ENCODE results near the gene ZNF611. TPM values are rescaled to one million over a fixed set of nuclear protein-coding genes. Genes with fewer than 3 reads are reported as not detected.
"Not testable (repeated sequence)": the region's sequence is repeated elsewhere in the genome, so short reads cannot be mapped to it uniquely, and the experiment has no call there.

Gene ZNF611
- total RNA-seq, 2 donors from 2014 or later, result 4.0 to 6.6 TPM

GRCh38 chr19:52716522-52716921 is 18.3 kb downstream of the ZNF611 start:
- TF ChIP-seq, protein P1, sequence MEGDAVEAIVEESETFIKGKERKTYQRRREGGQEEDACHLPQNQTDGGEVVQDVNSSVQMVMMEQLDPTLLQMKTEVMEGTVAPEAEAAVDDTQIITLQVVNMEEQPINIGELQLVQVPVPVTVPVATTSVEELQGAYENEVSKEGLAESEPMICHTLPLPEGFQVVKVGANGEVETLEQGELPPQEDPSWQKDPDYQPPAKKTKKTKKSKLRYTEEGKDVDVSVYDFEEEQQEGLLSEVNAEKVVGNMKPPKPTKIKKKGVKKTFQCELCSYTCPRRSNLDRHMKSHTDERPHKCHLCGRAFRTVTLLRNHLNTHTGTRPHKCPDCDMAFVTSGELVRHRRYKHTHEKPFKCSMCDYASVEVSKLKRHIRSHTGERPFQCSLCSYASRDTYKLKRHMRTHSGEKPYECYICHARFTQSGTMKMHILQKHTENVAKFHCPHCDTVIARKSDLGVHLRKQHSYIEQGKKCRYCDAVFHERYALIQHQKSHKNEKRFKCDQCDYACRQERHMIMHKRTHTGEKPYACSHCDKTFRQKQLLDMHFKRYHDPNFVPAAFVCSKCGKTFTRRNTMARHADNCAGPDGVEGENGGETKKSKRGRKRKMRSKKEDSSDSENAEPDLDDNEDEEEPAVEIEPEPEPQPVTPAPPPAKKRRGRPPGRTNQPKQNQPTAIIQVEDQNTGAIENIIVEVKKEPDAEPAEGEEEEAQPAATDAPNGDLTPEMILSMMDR (IDR thresholded peaks at IDR 0.05), result no peak
- H3K36me3 ChIP-seq, result peaks cover 31% of the 10 kb centered on the region
- no peak overlapping the region for H3K27ac ChIP-seq
- DNase-seq (ENCODE audit: low spot score), result no peak
- H3K4me3 ChIP-seq, result no peak overlapping the region
- H3K27me3 ChIP-seq, result no peaks in the 10 kb centered on the region
- no peaks in the 10 kb centered on the region for H3K9me3 ChIP-seq
- H3K4me1 ChIP-seq, result no peaks in the 10 kb centered on the region

DNA sequence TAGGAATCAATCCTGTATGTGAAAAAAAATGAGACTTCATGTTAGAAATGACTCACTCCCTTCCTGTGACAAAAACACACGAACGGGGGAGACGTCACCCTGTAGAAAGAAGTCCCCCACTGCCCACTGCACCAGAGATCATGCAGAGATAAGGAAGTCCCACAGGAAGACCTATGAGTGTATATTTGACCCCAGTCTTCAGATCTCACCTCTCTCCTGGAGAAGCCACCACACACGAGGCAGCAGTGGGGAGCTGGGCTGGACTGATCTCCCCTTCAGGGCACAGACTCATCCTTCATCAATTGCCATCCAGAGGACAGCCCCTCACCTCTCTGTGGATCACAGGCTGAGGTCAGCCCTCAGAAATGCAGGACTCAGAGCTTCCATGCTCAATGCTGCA is 18.9 kb downstream of the ZNF611 start:
- H3K9me3 ChIP-seq; DNase-seq (ENCODE audit: low spot score); H3K4me3 ChIP-seq; H3K27ac ChIP-seq; H3K4me1 ChIP-seq; H3K27me3 ChIP-seq: not testable (repeated sequence)
- peaks cover 32% of the 10 kb centered on the region for H3K36me3 ChIP-seq

GRCh38 chr19:52715330-52715729 is 19.5 kb downstream of the ZNF611 start:
- H3K27ac ChIP-seq; H3K4me3 ChIP-seq; DNase-seq (ENCODE audit: low spot score); H3K4me1 ChIP-seq; H3K27me3 ChIP-seq; H3K9me3 ChIP-seq: not testable (repeated sequence)
- H3K36me3 ChIP-seq, result peaks cover 32% of the 10 kb centered on the region

- H3K36me3 ChIP-seq, result peaks cover 46% of the 10 kb centered on the region
- DNase-seq (ENCODE audit: low spot score); H3K4me3 ChIP-seq: not testable (repeated sequence)
Observed at GRCh38 chr19:52713051-52713450, 21.8 kb downstream of the ZNF611 start.

GRCh38 chr19:52711661-52712060 is 23.2 kb downstream of the ZNF611 start:
- H3K27ac ChIP-seq; H3K4me1 ChIP-seq; H3K27me3 ChIP-seq; H3K4me3 ChIP-seq; DNase-seq (ENCODE audit: low spot score); H3K9me3 ChIP-seq: not testable (repeated sequence)
- H3K36me3 ChIP-seq, result peaks cover 55% of the 10 kb centered on the region

More at GRCh38 chr19:52713051-52713450, 21.8 kb downstream of the ZNF611 start:
- not testable (repeated sequence) for H3K27ac ChIP-seq, H3K9me3 ChIP-seq, H3K4me1 ChIP-seq, H3K27me3 ChIP-seq

DNA sequence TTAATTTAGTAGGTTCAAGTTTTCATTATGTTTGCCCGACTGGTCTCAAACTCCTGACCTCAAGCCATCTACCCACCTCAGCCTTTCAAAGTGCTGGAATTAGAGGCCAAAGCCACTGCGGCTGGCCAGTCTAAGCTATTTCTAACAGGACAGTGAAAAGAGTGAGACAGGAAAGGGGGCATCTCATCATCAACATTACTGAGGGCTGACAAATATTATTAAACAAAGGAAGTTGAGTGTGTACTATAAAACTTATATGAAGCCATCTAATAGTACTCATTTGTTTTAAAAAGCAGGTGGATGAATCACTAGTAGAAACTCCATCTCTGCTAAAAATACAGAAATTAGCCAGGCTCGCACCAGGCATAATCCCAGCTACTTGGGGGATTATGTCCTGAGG is 24.3 kb downstream of the ZNF611 start:
- H3K27me3 ChIP-seq, result no peaks in the 10 kb centered on the region
- no peak for DNase-seq (ENCODE audit: low spot score)
- no peak overlapping the region for H3K27ac ChIP-seq
- peaks cover 67% of the 10 kb centered on the region for H3K36me3 ChIP-seq
- TF ChIP-seq, protein P1 (IDR thresholded peaks at IDR 0.05), result no peak
- peaks cover 0 to 6% of the 10 kb centered on the region in 2 donors for H3K9me3 ChIP-seq
- H3K4me1 ChIP-seq, result no peaks in the 10 kb centered on the region
- no peak overlapping the region for H3K4me3 ChIP-seq

DNA sequence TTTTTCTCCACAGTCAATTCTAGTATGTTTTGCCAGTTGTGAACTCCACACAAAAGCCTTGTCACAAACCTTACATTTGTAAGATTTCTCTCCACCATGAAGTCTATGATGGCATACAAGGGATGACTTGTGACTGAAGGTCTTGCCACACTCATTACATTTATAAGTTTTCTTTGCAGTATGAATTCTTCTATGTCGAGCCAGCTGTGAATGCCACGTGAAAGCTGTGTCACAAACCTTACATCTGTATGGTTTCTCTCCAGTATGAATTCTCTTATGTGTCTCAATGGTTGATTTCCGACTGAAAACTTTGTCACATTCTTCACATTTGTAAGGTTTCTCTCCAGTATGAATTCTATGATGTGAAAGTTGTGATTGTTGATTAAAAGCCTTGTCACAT is 29.2 kb downstream of the ZNF611 start:
- H3K9me3 ChIP-seq, result not testable (repeated sequence)
- peaks cover 48% of the 10 kb centered on the region for H3K36me3 ChIP-seq

DNA sequence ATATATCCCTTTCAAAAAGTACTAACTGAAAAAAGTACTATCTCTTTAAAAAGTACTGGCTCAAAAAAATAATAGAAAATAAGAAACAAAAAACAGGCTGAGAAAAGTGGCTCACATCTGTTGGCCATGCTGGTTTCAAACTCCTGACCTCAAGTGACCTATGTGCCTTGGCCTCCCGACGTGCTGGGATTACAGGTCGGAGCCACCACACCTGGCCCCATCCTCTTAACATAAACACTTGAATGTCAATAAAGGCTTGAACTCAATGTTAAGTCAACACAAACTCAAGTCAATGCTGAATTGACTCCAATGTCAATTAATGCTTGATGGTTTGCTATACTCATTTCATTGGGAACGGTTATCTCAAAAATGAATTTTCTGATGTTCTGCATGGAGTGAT is 30.9 kb downstream of the ZNF611 start:
- Histone ChIP-seq H3K36me3 (peaks cover 34% of the 10 kb centered on the region), H3K27ac (no peak overlapping the region), H3K9me3 (peaks cover 0 to 8% of the 10 kb centered on the region in 2 donors), H3K4me3 (no peak overlapping the region), H3K27me3 (no peaks in the 10 kb centered on the region), H3K4me1 (no peaks in the 10 kb centered on the region)
- no peak for DNase-seq (ENCODE audit: low spot score)
- TF ChIP-seq, protein P1 (IDR thresholded peaks at IDR 0.05), result no peak

More for the DNA sequence above, 29.2 kb downstream of the ZNF611 start:
- H3K27ac ChIP-seq; H3K4me1 ChIP-seq; H3K4me3 ChIP-seq; DNase-seq (ENCODE audit: low spot score); H3K27me3 ChIP-seq: not testable (repeated sequence)
